22Rv1 (cell line): ENCODE measurements around the gene CLEC2L.

ENCODE experiments used
- H3K27ac ChIP-seq: fragments of 450-650 bp; 2 replicates; pipeline ENCODE4 v1.5.1; 2017
- CTCF ChIP-seq: fragments of 450-650 bp; IDR thresholded peaks from 2 replicates; pipeline ENCODE4 v1.5.1; 2017; ENCODE audit warnings: mild to moderate bottlenecking
- ZFX ChIP-seq: fragments of 450-650 bp; IDR thresholded peaks from 2 replicates; pipeline ENCODE4 v1.6.1; 2017; ENCODE audit warnings: antibody characterized with exemption, borderline replicate concordance

The CLEC2L gene

GRCh38 chr7:139522830-139523198 lies 671 bp upstream of the CLEC2L start:
- no peak for TF ChIP-seq CTCF
- TF ChIP-seq ZFX, result no peak
- no peak overlapping the region for H3K27ac ChIP-seq

DNA sequence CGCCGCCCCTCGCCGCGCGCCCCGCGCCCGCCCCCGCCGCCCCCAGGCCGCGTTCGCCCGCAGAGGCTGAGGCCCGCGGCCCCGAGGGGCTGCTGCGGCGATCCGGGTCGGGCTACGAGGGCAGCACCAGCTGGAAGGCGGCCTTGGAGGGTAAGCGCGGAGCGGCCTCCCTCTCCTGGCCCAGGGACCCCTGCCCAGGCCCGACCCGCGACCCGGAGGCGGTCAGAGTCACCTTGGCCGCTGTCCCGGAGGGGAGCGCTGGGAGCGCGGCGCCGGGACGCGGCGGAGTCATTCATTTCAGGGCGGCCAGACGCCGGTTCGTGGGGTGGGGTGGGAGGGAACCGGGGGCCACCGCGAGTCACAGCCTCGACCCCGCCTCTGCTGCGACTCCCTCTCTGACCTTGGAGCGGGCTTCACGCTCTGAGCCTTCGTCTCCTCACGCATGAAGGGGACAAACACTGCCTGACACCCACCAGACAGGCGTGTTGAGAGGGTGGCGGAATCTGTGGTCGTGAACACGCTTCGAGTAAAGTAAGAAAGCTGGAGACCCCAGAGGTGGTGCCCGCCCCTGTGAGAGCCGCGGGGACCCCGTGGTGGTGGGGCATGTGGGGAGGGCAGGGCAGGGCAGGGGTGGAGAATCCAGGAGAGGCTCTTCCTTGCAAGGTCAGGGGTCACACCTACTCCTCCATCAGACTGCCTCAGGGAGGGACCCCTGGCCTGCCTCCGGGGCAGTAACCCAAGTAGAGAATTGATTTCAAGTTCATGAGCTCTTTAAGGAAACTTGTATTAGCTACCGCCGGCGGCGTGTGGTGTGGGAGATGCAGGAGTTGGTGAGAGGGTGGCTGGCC lies 707 bp downstream of the CLEC2L start:
- no peak overlapping the region for H3K27ac ChIP-seq
- TF ChIP-seq CTCF (no peak), ZFX (no peak)

DNA sequence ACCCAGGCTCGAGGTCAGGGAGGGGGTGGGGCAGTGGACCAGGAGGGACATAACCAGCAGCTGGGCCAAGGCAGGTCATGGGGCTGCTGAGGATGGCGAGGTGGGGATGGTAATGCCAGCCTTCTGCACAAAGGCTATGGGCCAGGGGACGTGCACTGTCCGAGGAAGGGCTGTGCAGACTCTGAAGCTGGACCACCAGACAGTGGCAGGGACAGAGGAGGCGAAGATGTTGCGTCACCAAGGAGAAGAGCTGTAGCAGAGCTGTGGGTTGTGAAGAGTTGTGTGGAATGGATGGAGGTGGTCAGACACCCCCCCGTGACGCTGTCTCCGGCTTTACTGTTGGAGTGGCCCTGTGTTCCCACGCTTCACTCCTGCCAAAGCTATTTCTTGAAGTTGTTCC lies 1.8 kb downstream of the CLEC2L start:
- TF ChIP-seq CTCF (no peak), ZFX (no peak)
- H3K27ac ChIP-seq, result no peak overlapping the region

DNA sequence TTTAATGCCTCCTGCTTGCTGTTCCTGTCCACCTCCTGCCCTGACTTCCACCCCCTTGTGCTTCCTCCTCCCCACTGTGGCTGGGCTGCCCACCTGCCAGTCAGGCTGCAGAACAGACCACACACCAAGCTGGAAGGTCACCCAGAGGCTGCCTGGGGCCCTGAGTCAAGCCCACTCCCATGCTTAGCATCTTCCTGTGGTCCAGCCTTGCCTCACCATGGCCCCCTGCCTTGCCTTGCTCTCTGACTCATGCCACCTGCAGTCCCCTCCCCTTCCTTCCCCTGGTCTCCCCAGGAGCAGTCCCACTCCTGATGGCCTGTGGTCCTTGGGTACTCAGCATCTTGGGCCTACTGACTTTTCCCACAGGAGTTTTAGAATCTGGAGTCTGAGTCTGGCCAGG lies 2.3 kb downstream of the CLEC2L start:
- no peak overlapping the region for H3K27ac ChIP-seq
- TF ChIP-seq ZFX (no peak), CTCF (no peak)

- H3K27ac ChIP-seq, result no peak overlapping the region
- no peak for TF ChIP-seq ZFX
- no peak for TF ChIP-seq CTCF
Measured at GRCh38 chr7:139526578-139527544, 3.4 kb downstream of the CLEC2L start.

- TF ChIP-seq CTCF (no peak), ZFX (no peak)
Measured at GRCh38 chr7:139531094-139531493, 7.6 kb downstream of the CLEC2L start.

More at GRCh38 chr7:139531094-139531493, 7.6 kb downstream of the CLEC2L start:
- no peak overlapping the region for H3K27ac ChIP-seq
